Measurements from ENCODE around the gene DGKD.
"Not testable (repeated sequence)": the region's sequence is repeated elsewhere in the genome, so short reads cannot be mapped to it uniquely, and the experiment has no call there.

Gene DGKD

DNA sequence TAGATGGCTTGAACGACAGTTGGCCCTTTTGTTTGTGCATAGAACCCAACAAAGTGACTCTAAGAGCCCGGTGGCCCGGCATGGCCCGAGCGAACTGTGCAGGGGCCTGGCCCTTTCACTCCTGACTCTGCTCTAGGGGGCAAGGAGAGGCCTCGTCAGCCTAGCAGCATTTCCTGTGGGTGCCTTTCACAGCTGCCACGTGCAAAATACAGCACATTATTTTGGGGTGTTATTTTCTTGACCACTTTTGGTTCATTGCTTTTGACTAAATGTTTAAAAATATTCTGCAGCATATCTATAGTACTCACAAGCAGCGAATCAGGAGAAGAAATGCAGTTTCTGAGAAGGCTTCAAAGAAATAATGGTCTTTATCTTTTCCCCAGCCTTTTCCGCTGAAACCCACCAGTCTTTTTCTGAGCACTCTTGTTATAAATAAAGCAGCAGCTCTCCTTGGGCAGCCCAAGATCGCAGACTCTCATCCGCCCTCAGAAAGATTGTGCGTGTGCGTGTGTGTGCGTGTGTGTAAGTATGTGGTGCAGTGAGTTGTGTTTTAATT, 31.3 kb downstream of the DGKD start:
- no peak for DNase-seq

DNA sequence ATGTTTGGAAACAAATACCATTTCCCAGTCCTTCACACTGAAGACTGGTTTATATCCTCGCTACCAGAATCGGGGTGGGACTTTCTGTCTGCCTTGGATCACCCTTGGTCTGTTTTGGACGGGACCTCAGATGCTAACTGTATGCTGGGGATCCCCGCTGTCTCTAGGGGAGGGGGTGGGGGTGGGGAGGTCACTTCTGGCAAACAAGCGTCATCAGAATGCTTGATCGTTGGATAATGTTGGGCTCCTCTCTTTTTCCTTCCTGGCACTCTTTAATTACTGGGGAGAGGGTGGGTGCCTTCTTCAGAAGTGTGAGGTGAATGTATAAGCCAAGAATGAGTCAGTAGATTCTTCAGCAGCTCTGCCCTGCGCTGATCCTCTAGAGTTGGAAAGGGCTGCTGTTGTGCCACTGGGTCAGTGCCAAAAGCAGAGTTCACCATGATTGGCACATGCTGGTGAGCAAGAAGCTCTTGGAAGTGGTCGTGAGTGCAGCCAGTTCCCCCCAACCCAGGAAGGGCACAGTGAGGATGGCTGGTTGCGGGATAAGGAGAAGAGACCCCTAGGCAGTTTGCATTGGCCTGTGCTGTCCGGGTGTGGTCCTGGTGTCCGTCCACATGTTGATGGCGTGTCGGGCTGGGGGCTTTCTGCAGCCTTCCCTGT, 32.2 kb downstream of the DGKD start:
- DNase-seq = peak in 5 of 56 donors; percentile 11 to 78 (median 23)

DNA sequence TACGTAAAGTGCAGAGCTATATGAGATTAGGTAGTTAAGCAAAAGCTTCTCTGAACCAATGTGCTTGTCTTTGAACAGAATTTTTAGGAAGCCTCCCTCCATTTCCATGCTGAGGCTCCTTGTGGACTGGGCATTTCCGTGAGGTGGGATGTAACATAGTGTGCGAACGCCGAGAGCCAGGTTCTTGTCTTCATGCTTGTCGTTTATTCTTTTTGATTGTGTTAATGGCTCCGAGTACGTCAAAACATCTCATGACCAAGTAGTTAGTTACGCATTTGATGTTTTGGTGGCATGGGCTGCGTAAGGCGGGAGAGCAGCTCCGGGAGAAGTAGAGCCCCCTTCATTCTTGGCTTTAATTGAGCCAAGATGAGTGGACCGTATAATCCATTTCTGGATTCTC, 32.9 kb downstream of the DGKD start:
- DNase-seq = peak in 1 of 56 donors; percentile 14

DNA sequence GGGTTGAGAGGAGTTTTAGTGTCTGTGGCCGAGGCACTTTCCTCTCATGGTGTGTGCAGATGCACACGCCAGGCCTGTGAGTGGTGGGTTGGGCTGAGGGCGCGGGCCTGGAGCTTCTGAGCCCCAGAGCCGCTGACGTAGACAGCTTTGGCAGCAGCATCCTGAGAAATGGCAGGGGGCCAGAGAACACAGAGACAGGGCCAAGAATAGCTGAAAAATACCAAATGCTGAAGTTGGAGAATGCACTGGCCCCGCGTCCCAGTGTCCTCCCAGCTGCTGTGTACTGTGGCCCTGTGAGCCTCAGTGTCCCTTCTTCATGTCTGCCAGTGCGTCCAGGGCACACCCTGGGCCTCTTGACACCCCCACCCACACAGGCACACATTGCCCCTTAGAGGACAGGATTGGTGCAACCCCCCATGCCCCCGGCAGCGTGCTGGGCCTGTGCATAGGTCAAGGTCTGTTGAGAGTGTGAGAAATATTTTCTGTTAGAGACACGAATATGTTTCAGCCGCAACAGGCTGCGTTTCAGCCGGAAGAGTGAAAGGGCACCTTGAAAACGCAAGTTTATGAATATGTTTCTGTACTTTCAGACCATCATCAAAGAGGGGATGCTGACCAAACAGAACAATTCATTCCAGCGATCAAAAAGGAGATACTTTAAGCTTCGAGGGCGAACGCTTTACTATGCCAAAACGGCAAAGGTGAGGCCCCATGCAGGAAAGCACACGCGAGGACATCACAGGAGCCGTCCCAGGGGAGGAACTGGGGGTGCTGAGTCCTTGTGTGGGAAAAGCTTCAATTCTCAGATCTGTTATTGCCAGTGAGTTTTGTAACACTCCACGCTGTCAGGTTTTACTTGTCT, 33.6 kb downstream of the DGKD start:
- peak in 53 of 56 donors; percentile 27 to 95 (median 76) for DNase-seq

DNA sequence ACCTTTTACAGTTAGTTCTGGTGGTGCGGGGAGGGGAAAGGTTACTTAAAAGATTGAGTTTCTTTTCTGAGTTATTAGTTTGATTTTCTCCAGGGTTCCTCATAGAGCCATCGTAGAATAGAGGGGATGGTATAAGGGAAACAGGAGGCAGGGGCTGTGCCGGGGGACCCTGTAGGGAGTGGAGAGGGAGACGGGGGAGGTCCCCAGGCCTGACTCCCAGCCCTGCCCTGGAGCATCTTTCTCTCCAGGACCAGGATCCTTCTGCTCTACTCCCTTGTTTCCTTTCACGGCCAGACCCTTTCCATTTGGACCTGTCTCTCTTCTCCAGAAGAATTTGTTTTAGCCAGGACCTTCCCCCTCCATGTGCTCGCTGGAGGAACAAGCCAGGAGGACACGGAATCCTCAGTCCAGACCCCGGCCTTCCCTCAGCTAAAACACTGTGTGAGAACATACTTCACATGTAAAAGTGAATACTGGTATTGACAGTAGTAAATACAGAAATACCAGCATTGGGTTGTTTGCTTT, 35.4 kb downstream of the DGKD start:
- no peak for DNase-seq

DNA sequence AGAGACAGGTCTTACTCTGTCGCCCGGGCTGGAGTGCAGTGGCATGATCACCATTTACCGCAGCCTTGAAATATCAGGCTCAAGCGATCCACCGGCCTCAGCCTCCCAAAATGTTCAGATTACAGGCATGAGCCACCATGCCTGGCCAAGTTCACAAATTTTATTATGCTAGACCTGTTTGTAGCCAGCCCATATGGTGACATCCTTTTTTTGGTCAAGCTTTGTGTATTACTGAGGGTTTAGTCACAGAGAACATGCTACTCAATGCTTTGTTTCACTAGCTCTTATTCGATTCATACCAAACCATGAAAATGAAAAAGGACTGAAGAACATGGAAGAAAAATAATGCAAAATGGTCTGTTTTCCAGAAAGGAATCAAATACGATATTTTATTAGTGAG, 41.4 kb downstream of the DGKD start:
- DNase-seq = no peak

DNA sequence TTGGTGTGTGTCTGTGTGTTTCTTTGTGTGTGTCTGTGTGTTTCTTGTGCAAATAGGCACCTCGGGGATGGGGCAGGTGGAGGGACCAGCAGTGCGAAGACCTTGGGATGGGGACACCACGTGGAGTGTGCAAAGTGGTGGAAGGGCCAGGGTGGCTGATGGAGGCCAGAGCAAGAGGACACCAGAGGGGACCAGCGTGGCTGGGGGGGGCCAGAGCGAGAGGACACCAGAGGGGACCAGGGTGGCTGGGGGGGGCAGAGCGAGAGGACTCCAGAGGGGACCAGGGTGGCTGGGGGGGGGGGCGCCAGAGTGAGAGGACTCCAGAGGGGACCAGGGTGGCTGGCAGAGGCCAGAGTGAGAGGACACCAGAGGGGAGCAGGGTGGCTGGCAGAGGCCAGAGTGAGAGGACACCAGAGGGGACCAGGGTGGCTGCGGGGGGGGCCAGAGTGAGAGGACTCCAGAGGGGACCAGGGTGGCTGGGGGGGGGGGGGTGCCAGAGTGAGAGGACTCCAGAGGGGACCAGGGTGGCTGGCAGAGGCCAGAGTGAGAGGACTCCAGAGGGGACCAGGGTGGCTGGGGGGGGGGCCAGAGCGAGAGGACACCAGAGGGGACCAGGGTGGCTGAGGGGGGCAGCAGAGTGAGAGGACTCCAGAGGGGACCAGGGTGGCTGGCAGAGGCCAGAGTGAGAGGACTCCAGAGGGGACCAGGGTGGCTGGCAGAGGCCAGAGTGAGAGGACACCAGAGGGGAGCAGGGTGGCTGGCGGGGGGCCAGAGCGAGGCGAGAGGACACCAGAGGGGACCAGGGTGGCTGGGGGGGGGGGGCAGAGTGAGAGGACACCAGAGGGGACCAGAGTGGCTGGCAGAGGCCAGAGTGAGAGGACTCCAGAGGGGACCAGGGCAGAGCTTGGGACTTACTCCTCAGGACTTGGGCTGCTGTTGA, 42.7 kb downstream of the DGKD start:
- DNase-seq = not testable (repeated sequence)

DNA sequence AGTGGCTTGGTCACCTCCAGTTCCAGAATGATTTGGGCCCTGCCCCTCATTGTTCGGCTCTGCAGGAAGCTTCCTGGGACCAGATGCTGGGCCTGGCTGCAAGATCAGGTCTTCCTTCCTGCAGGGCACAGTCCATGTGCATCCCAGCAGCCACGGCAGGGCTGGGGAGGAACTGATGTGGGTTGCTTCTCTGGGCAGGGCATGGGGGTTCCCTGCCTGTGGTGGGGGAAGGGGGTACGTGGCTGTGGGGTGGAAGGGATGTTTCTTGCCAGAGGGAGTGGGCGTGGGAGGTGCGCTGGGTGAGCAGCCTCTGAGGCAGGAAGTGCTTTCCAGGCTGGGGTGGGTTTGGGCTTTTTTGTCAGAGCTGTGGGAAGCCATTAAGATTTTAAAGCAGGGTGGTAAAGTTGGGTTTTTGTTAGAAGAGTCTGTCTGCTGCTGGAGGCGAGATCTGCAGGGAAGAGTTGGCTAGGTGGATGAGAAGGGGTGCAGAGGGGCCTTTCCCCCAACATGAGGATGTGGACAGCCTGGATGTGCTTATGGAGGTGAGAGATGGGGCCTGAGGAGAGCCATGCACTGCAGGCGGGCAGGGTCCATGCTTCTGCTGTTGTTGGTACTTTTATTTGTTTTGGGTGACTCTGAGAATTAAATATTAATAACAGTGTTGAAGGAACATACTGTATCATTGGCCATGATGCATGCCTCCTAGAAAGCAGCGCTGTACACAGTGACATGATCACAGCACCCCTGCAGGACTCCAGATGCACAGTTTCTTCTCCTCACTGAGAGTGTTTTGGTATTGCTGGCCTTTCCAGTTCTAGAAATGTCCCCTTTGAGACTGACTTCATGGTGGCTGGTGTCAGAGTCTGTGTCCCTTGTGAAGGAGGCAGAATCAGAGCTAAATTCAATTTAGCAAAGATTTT, 45.3 kb downstream of the DGKD start:
- no peak for DNase-seq

DNA sequence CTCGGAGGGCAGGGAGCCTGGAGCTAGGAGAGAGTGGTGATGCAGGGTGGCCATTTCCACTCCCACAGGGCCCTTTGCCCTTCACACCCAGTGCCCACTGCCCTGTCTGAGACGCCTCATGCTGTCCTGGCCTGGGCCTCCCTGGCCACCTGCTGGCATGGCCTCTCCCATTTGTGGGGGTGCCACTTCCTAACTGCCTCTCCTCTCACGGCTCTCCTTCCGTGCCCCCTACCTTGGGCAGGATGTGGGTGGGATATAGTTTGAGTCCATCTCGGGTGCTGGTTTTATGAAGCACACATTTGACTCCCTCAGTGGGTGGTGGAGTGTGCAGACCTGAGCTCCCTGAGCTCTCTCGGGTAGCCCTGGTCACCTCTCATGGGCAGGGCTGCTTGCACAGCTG, 46.0 kb downstream of the DGKD start:
- no peak for DNase-seq

DNA sequence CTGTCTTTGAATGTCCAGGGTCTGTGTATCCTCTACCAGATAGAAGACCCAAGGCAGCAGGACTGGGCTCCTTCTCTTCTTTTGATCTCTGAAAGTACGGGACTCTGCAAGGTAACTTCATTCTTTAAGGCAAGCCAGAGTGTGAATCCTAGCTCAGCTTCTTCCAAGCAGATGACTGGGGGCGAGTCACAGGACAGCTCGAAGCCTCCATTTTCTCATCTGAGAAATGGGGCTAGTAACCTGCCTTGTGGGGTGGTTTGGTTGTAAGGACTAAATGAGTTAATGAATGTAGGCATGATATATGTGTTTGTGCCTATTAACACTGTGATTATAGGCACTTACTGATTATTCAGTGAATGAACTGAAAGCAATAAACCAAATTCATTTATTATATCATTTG, 46.7 kb downstream of the DGKD start:
- DNase-seq = no peak

DNA sequence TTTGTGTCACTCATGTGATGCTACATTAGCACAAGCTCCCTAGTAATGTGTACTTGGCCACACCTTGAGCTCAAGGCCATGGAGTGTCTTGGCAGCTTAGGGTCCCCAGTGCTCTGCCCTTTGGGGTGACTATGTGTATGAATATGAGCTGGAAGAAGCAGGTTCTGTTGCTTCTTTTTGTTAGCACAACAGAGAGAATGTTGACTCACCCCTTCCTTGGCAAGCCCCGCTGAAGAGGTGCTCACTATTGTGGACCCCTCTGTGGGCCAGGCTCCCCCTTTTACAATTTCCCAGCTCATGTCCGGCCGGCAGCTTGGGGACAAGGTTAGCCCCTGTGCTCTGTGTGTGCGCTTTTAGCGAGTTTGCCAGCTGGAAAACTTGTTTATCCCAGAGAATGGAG, 48.1 kb downstream of the DGKD start:
- no peak for DNase-seq

DNA sequence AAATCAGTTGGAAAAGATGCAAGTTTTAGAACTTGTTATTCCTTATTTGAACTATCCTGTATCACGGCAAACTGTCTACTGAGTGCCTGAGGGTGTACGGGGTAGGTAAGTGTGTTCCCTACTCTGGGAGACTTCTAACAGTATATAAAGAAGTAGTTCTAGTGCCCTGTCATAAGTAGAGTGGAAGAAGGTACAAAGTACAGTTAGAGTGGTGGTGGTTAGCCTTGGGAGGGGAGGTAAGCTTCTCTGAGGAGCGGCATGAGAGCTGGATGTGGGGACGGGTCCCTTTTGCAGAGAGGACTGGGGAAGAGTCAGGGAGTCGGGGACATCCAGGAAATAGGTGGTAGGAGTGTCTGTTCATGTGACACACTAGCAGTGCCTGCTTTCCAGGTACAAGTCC, 48.5 kb downstream of the DGKD start:
- DNase-seq = no peak

DNA sequence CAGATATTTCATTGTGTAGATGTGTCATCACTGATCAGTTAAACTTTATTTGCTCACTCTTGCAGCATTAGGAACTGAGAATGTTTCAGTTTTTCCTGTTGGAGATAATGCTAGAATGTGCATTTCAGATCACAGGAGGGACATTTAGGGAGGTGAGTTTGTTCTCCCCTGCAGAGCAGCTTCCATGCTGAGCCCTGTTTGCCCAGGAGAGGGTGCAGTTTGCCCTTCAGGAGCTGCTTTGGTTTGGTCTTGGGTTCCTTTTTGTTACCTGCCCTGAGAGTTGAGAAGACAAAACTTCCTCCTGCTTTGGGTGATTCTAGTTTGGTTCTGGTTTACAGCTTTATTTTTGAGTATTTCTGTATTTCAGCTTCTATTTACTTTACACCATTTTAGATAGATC, 49.9 kb downstream of the DGKD start:
- DNase-seq = no peak

DNA sequence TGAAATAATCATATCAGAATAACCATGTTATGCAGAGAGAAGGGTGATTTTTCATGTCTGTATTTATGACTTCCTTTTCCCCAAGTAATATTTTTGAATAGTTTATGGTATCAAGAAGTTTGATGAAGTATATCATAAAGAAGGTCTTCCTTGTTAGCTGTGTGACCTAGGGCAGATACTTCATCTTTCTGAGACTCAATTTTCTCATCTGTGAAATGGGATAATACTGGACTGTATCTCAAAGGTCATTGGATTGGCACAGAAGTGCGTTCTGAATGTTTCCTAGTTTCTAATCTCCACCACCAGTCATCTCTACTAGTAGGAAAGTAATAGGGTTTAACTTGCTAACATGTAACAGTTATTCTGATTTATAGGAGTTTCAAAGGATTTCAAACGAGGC, 52.6 kb downstream of the DGKD start:
- no peak for DNase-seq

DNA sequence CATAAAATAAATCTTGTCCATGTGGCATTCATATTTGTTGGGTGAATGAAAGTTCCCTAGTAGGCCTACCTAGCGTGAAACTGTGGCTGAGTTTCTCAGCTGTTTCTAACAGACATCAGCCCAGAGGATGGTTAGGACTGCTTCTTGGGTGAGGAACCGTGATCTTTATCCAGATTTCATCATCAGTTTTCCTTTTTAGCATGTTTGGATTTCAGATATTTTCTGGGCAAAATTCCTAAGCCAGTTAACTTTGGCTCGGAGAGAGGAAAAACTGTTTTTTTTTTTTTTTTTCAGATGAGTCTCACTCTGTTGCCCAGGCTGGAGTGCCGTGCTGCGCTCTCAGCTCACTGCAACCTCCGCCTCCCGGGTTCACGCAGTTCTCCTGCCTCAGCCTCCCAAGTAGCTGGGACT, 53.5 kb downstream of the DGKD start:
- DNase-seq = no peak

DNA sequence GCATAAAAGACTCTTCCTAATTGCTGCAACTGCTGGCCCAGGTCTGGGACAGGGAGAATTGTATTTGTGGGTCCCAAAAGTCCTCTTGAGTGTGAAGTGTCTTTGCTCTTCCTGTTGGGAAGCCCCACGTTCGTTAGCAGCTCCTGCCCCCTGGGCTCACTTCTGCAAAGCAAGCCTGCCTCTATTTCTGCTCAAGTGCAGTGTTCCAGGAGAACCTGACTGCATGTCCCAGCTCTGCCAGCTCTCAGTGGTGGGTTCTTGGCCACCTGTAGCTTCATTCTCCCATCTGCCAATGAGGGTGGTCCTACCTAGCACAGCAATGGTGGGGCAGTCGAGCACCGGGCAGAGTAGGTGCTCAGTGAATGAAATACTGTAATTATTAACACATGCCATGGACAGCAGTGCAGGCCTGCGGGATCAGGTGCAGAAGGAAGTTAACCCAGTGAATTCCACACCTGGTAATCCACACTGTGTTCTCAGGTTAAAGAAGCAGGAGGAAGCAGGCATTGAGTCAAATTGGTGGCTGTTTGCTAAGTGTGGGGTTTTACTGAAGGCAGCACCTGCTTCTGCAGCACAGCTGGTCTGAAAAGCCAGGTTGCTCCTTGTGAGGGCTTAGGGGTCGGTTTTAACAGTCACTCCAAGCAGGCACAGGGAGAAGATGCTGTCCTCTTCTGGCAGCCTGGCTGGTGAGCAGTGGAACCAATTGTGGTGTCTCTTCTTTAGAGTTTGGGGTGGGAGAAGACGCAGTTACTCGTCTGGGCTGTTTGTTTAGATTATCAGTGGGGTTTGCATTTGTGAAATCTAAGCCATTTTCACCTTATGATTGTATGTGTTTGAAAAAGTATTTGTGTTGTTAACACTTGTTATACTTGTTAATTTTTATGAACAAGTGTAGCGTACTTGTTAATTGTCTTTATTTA, 54.3 kb downstream of the DGKD start:
- no peak for DNase-seq

DNA sequence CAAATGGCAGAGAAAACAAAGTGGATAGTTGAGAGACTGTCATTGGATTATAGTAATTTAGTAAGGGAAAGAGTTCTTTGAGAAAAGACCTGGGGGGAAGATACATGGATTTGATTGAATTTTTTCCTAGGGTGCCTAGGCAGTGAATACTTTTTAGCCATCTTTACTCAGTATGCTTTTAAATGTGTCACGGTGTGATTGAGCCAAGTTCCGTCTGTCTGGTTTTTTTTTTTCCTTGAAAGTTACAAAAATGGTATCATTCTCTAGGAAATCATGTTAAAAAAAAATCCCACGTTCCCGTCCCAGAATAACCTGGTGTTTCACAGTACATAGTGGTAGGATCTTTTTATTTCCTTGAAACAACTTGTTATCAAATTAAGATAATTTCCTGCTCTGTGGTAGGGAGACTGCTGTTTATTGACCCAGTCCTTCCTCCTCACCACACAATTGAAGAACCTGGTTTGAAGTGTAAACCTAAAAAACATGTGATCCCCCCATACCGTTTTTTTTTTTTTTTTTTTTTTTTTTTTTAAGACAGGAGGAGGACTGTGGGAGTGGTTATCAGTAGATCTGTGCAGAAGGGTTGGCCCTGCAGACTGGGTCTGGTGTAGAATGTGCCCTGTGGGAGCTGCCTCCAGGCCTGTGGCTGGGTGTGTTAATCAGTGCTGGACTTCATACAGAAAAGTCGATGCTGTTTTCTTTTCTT, 55.1 kb downstream of the DGKD start:
- DNase-seq = no peak

DNA sequence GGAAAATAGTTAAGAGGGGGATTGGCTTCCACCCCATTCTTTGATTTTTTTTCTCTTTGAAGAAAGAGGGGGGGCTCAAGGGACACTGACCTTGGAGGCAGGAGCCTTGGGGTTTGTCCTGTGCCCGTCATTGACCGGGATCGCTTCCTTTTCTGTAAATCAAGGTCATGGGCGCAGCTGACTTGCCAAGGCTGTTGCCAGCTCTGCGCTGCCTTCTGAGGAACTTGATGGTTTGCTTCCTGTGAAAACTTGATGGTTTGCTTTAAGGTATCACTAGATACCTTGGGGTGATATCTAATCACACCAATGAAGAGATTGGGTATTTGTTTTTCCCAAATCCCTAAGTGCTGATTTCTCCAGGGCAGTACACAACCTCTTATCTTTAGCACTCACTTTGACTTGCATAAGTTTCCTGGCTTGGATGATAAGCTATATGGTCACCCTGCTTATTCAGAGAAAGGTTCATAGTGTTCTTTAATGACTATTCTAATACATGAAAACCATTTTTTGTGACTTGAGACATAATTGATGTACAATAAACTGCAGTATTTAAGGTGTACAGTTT, 56.0 kb downstream of the DGKD start:
- no peak for DNase-seq

Data from amygdala (tissue), 56 donors.